HG03342 (cell line): ENCODE data around the gene TC2N.
"Not testable (repeated sequence)": the region's sequence is repeated elsewhere in the genome, so short reads cannot be mapped to it uniquely, and the experiment has no call there.

Experiments used
- ATAC-seq: cut with Tn5 transposase; IDR thresholded peaks from one replicate; pipeline ENCODE4 v1.9.1; 2021; ENCODE audit warnings: mild to moderate bottlenecking, moderate library complexity; ENCODE audit not compliant: unreplicated experiment

The TC2N gene

DNA sequence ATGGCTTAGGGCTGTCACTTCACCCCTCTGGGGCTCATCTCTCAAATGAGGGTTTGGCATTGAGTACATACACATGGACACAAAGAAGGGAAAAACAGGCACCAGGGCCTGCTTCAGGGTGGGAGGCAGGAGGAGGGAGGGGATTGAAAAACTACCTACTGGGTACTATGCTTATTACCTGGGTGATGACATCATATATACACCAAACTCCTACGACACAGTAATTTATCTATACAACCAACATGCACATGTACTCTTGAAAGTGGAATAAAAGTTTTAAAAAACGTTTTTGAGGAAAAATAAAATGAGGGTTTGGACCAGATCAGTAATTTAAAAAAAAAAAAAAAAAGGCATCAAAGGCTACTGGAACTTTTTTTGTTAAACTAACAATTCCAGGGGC is 3.6 kb upstream of the TC2N start:
- ATAC-seq: no peak

DNA sequence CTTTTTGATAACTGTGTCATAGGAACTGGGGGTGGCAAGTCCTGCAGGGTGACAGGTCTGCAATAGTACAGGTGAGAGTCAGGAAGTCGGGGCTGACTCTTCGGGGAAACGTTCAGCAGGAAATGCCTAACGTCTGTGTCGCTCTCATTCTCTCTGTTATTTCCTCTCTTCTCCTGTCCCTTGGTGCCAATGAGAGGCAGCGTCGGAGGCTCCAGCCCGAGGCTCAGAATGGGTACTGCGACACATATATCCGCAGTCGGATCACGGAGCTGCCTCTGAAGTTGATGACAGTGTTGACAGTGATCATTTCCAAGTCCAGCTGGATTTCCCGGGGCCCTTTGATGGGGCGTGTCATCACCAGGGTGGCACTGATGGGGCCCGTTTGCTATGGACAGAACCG is 2.7 kb upstream of the TC2N start:
- ATAC-seq: no peak

DNA sequence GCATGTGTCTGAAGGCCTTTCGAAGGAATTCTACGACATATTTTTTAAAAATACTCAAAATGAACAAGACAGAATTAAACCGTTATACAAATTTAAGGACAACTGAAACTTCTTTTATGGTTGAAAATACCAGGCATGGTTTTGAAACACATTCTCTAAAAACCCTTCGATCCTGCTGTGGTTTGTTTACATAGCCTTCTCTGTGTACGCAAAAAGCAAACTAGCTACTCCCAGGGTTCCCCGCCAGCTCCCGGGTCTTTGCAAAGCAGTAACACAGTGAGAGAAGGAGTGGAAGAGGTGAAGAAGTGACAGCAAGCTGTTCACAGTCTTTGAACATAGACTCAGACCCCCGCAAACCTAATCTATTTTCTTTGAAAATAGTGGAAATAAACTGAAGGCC is 2.2 kb upstream of the TC2N start:
- ATAC-seq: no peak

DNA sequence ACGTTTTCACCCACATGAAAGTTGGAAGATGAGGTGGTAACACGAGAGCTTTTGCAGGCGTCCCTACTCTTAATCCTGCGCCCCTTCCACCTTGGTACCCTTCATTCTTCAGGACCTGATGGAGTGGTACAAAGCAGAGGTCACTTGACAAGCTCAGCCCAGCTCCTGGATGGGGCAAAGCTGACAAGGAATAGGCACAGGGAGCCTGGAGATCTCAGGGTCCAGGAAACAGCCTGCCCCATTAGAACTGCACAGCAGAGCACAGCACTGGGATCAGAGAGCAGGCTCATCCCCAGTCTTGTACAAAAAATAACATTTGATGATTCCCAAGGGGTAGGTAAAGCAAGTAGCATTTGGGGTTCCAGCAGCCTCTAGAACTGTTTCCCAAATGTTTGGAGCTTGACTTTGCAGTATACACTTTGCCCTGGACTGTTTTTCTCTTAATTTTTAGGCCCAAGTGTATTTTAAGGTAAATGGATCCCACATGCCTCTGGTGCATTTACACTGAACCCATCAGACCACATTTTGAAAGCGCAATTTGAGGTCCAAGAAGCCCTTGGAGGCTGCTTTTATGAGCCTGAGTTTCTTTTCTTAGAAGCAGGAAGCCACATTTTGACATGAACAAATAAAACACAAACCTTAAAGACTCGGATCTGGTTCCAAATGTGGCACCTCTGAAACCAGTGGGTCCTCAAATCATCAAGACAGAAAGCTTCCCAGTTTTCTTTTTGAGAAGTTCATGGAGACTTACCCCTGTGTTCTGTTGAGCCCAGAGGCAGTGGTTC is 633 bp downstream of the TC2N start:
- no peak for ATAC-seq

DNA sequence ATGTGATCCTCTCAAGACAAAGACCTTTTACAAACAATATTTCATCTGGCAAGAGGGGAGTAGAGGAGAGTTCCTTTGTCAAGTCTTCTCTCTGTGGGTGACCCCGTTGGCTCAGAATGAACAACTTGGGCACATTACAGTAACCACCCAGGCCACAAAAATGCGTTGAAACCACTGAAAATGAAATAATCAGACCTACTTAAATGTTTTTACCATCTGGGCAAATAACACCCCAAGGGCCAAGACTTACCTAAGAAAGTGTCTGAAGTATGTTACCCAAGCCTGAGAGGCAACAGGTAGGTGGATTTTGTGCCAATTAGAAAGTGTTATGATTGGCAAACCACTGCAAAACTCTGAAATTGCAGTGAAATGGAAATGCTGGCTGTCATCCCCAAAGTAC is 1.3 kb downstream of the TC2N start:
- no peak for ATAC-seq

DNA sequence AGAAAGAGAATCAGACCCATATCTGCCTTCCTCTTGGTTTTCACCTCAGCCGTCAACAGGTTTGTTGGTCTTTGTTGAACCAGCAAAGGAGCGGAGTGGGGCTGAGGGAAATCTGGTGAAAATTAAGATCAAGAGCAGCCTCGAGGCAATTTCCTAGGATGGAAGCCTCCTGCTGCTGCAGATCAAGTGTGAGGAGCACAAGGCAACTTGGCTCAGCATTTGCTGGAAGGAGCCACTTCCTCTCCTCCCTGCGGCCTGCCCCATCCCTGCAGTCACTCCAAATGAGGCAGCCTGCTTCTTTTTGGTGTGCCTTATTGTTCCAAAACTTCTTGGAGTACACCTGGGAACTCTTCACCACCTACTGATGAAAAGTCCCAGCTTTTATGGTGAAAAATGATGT is 4.9 kb downstream of the TC2N start:
- no peak for ATAC-seq

DNA sequence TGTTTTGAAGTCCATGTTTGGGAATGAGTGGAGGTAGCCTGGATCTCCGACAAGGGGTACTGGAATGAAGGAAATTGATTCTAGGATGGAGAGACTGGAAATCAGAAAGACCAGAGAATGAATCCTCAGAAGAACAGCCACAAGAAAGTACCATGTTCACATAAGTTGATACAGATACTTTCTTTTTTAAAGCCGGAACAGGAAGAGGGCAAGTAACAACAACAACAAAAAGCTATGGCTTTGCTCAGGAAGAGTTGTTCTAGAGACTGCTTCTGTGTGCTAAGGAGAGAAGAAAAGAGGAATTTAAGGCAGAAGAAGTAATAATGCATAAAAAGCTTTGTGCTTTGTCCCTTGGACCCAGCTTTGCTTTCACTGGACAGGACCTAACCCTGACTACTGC is 6.2 kb downstream of the TC2N start:
- no peak for ATAC-seq

DNA sequence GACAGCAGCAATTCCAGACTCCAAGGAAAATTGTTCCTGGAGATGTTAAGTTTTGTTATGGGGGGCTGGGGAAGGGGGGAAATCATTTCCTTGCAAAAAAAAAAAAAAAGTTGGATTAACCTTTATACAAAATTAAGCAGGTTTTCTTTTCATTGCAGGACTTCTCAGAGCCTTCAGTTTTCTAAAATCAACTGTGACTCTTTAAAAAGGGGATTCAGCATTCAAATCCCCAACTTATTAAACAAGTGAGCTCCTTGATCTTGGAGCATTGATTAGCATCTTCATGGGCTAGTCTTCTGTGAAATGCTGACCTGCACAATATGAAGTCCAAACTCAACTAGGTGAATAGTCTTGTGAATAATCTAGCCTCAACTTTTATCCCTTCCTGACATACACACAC is 7.1 kb downstream of the TC2N start:
- ATAC-seq: no peak

DNA sequence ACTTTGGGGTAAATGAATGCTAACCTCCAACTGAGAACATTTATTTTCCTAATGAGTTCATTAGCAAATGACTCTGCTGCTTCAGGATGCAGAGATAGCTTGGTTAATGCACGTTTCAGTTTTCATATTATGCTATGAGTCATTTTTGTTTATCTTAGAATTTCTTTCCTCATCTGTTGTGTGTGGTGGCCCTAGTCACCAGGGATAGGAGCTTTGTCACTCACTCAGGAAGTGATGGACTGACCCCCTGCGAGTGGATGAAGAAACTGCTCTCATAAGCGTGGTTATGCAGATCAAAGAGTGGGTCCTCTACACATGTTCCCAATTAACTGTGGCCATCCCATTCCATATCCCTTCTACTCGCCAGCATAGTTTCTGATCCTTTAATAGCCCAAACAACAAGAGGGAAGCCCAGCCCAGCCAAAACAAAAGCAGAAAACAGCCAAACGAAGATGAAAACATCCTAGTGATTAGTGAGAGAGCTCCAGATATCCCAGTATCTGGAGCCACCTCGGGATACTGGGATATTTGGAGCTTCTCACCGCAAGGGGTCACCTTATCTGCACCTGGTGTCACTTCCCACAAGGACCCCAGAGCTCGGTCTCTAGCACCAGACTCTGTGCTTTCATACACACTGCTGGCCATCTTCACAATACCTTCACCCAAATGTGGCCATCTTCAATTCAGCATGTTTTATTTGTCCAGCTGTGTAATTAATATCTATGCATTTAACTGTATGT is 8.6 kb downstream of the TC2N start:
- ATAC-seq: peak; percentile 85

DNA sequence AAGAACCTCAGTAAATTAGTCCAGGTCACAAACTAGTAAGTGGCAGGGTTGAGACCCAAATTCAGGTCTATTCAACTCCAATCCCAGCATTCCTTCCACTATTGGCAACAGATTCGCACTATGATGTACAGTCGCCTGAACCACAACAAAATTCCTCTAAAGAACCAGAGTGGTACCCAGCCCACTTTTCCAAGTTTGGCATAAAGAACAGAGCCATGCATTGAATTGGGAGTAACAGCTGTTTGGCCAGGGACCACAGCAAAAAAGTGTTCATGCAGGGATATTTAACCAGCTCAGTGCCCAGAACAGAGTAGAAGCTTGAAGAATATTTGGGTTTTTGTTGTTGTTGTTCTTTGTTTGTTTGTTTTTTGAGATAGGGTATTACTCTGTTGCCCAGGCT is 9.7 kb downstream of the TC2N start:
- ATAC-seq: no peak

DNA sequence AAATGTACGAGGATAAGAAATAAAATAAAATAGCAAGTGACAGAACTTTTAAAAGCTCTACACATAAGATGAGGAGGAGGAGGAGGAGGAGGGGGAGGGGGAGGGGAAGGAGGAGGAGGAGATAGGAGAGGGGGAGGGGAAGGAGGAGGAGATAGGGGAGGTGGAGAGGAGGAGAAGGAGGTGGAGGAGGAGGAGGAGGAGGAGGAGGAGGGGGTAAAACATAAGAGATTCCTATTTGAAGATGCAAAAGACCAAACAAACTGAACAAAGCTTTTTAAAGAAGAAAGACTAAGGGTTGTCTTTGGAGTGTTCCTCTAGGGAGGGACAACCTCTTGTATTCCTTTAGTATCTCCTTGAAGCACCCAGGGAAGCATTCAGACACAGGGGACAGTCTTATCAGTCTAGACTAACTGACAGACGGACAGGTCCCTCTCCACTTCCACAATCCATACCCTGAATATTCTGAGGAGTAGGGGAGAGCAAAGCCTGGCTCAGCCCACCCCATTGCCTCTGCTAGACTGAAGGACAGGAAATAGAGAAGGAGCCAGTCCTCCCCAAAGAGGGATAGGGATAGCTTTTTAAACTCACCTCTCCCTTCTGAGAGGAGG is 12.9 kb downstream of the TC2N start:
- ATAC-seq: no peak

DNA sequence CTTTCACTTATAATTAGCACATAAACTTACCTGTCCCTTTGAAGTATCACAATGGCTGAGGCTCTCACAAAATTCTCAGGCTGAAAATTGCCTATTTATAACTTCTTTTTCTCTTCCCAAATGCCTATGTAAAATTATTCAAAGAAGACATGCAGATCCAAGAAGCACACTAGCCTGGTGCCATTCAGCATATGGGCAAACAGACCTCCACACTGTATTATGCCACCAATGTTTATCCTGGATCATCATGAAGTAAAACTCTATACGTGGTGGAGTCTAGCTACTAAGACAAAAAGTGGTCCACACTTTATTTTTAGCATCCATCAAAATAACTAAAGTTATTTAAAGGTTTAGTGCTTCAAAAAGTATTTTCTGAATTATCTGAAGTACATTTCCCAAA is 15.8 kb downstream of the TC2N start:
- ATAC-seq: no peak

DNA sequence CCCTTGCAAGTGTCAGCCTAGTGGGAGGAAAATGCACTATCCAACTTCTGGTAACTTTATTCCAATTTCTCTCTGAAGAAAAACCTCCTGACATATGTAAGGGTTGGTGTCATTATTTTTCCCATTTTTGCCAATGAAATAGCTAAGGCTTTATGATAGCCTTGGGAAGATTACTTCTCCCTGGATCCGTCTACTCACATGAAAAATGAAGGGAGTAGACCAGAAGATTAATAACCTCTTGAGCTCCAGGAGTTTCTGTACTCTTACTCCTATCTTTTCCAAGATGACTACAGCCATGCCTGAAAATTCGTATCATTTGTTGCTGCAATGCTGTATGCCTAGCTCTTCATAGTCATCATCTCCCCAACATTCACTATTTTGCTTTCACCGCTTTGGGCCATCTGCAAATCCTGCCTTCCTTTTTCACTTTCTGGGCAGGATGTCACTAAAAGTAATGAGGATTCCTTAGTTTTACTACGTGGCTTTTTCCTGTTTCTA is 18.8 kb downstream of the TC2N start:
- no peak for ATAC-seq

DNA sequence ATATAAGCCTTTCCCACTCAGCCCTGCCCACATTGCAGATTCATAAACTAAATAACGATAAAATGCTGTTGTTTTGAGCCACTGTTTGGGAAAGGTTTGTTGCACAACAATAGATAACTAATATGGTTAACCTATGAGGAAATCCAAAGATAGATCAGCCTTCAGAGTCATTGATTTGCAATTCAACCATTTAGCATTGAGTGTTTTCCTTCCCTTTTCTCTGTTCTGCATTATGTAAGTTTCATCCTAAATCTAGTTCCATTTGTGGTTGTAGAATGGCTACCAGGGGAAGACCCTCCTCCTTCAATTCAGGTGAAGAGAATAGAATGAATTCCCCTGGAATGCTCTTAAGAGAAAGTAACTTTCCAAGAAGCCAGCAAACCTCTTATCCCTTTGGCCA is 19.6 kb downstream of the TC2N start:
- no peak for ATAC-seq

DNA sequence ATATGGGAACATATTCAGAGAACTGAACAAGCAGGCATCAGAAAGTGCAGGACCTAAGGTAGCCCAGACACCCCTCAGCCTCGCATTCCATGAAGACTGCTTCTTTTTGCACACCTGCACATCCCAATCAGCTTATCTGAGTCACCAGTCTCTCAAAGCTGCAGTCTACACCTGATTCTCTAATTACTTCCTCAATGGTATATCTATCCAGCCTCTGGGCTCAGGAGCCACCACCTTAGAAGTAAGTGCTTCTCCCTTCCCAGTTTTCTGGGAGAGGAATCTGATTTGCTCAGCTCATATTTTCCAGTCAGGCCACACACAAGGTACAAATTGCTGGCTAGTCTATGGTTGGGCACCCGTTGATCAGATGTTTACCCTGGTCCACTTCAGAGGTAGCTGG is 21.7 kb downstream of the TC2N start:
- no peak for ATAC-seq

DNA sequence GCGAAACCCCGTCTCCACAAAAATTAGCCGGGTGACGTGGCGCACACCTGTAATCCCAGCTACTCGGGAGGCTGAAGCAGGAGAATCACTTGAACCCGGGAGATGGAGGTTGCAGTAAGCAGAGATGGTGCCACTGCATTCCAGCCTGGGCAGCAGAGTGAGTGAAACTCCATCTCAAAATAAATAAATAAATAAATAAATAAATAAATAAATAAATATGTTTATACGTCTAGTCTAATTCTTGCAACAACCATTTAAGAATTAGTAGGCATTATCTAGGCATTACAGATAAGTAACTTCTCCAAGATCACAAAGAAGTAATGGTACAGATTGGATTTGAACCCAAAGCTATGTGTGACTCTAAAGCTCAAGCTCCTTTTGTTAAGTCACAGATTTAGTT is 22.3 kb downstream of the TC2N start:
- ATAC-seq: not testable (repeated sequence)

DNA sequence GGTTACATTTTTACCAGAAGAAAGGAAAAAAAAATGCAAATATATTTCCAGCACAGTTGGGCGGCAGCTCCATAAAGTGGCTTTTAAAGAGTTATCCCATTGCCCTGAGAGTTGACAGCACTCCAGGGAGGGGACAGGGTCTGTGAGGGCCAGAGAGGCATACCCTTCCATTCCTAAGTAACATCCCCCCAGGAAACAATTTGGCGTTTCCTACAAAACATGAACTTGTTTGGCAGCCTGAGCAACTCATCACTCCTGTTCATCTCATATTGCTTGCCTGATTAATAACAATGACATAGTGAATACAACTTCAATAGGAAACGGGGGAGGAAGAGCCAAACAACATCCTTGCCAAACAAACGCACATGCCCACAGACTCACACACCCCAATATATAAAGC is 23.3 kb downstream of the TC2N start:
- ATAC-seq: no peak

DNA sequence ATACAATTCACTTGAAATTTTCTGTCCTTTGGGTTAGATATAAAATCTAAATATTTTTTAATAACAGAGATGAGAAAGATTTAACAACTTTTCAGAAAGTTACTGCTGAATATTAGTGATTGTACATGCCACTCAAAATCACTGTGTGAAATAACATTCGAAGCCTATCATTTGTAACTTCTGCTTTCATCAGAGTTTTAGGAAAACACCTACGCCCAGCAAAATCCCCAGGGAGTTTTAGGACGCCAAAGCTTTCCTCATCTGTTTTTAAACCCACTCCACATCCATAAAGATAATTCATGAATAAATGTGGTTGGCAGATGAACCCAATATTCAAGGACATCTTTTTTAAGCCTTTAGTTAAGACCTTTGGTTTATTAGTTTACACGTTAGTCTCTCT is 23.9 kb downstream of the TC2N start:
- ATAC-seq: no peak

DNA sequence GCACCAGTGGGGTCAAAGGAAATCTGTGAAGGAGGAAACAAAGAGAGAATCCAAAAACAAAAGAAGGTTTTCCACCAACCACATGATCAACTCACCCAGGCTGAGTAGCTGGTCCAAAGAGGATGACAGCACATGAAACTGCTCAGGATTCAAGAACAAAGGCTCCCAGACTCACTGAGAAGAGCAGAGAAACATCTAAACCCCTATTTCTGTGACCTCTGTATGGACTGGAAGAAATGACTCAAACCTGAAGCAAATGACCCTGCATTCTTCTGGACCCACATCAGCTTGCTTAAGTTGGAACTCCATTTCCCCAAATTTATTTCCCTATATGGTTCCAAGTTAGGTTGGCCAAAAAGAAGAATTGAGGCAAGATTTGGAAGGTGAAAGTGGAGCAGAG is 26.3 kb downstream of the TC2N start:
- ATAC-seq: no peak

DNA sequence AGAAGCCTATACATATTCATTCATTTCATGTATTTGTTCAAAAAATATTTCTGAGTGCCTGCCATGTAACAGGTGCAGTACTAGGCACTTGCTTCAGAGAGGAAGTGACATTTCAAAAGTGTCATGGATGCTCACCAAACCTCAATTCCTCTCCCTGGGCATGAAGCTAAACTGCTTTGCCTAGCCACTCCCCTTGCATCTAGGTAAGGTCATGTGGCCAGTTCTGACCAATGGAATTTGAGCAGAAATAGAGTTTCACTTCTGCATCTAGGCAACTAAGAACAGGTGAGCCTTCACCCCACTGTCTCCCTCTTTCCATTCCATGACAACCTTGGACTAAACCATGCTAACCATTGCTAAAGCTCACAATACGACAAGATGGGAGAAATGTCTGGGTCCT is 27.6 kb downstream of the TC2N start:
- no peak for ATAC-seq

DNA sequence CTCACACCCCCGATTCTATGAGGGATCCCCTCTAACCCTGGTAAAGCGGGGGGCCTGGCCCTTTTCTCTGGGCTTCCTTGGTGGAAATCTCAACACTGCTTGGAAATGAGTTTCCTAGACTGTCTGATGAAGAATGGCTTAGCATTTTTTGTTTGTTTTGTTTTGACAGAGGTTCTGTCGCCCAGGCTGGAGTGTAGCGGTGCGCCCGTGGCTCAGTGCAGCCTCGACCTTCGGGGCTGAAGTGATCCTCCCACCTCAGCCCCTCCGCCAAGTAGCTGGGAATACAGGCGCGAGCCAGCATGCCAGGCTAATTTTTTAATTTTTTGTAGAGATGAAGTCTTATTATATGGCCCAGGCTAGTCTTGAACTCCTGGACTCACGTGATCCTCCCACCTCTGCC is 30.3 kb downstream of the TC2N start:
- ATAC-seq: no peak
